DND-41 (cell line): ENCODE data around the gene PTCD3.

Experiments used
- ATAC-seq: fragments of 200-7000 bp; cut with Tn5 transposase; 3 replicates; pipeline ENCODE4 v1.9.1; 2021; ENCODE audit warnings: low read depth; ENCODE audit not compliant: insufficient read depth
- DNase-seq: peaks from one replicate; pipeline ENCODE4 v3.0.0-alpha.2; 2020
- H2AFZ ChIP-seq: 2 replicates; pipeline ENCODE4 v1.6.0; 2012; ENCODE audit warnings: low read depth, low read length
- H3K27ac ChIP-seq: 2 replicates; pipeline ENCODE4 v1.5.1; 2012; ENCODE audit warnings: low read length, inconsistent platforms
- H3K27me3 ChIP-seq: fragments of 200-600 bp; sonication (generic); 2 replicates; pipeline ENCODE4 v1.6.0; 2012; ENCODE audit warnings: low read length, mild to moderate bottlenecking, inconsistent platforms; ENCODE audit not compliant: insufficient read depth, poor library complexity
- H3K36me3 ChIP-seq: 2 replicates; pipeline ENCODE4 v1.5.1; 2012; ENCODE audit warnings: low read length, inconsistent platforms; ENCODE audit not compliant: insufficient read depth
- H3K4me1 ChIP-seq: 2 replicates; pipeline ENCODE4 v1.5.1; 2012; ENCODE audit warnings: mild to moderate bottlenecking, low read length; ENCODE audit not compliant: insufficient read depth
- H3K4me2 ChIP-seq: 2 replicates; pipeline ENCODE4 v1.6.0; 2012; ENCODE audit warnings: mild to moderate bottlenecking, moderate library complexity, low read length, inconsistent platforms; ENCODE audit not compliant: insufficient read depth
- H3K4me3 ChIP-seq, 2 experiments: fragments of 200-600 bp in 1 of 2; shearing (Covaris generic) in 1 of 2; 2 replicates each; pipeline ENCODE4 v1.5.1; 2012 to 2016; ENCODE audit warnings: inconsistent platforms in 2 of 2, low read length in 2 of 2, mild to moderate bottlenecking in 2 of 2, low read depth in 1 of 2, moderate library complexity in 1 of 2
- H3K79me2 ChIP-seq: 2 replicates; pipeline ENCODE4 v1.6.0; 2012; ENCODE audit warnings: low read length, inconsistent platforms; ENCODE audit not compliant: insufficient read depth
- H3K9ac ChIP-seq: 2 replicates; pipeline ENCODE4 v1.6.0; 2012; ENCODE audit warnings: low read depth, mild to moderate bottlenecking, inconsistent platforms, low read length, moderate library complexity
- H3K9me3 ChIP-seq: 2 replicates; pipeline ENCODE4 v1.5.1; 2012; ENCODE audit warnings: low read length, moderate library complexity, mild to moderate bottlenecking, inconsistent platforms; ENCODE audit not compliant: insufficient read depth, severe bottlenecking
- H4K20me1 ChIP-seq: 2 replicates; pipeline ENCODE4 v1.6.0; 2012; ENCODE audit warnings: low read length; ENCODE audit not compliant: insufficient read depth
- CTCF ChIP-seq: IDR thresholded peaks from 2 replicates; pipeline ENCODE4 v1.5.1; 2012; ENCODE audit warnings: borderline replicate concordance, low read length, moderate library complexity, mild to moderate bottlenecking; ENCODE audit not compliant: poor library complexity, severe bottlenecking; ENCODE audit errors: extremely low read depth
- EZH2 ChIP-seq: IDR thresholded peaks from 3 replicates; pipeline ENCODE4 v1.6.1; 2012; ENCODE audit warnings: borderline replicate concordance, low read depth, mild to moderate bottlenecking, moderate library complexity, low read length, inconsistent platforms; ENCODE audit not compliant: severe bottlenecking

PTCD3 gene

GRCh38 chr2:86172610-86173009 is 66.6 kb downstream of the PTCD3 start:
- Histone ChIP-seq H2AFZ (no peak overlapping the region), H3K9ac (no peak overlapping the region), H3K27ac (no peak overlapping the region), H3K9me3 (no peaks in the 10 kb centered on the region), H3K4me2 (no peak overlapping the region), H3K4me3 (no peak overlapping the region), H3K27me3 (no peaks in the 10 kb centered on the region), H3K4me1 (no peaks in the 10 kb centered on the region), H3K79me2 (peaks cover 42% of the 10 kb centered on the region), H4K20me1 (peaks cover 19% of the 10 kb centered on the region), H3K36me3 (peaks cover 97% of the 10 kb centered on the region)
- ATAC-seq (no peak), DNase-seq (no peak)
- TF ChIP-seq EZH2 (no peak), CTCF (no peak)

GRCh38 chr2:86174445-86174844 is 68.4 kb downstream of the PTCD3 start:
- DNase-seq (no peak), ATAC-seq (no peak)
- Histone ChIP-seq H3K27ac (no peak overlapping the region), H2AFZ (no peak overlapping the region), H3K4me3 (no peak overlapping the region), H3K4me1 (no peaks in the 10 kb centered on the region), H3K9ac (no peak overlapping the region), H3K36me3 (peaks cover 96% of the 10 kb centered on the region), H3K27me3 (no peaks in the 10 kb centered on the region), H3K79me2 (peaks cover 56% of the 10 kb centered on the region), H3K9me3 (no peaks in the 10 kb centered on the region), H3K4me2 (no peak overlapping the region), H4K20me1 (peaks cover 21% of the 10 kb centered on the region)
- TF ChIP-seq EZH2 (no peak), CTCF (no peak)

- DNase-seq: no peak
- Histone ChIP-seq H3K27ac (no peak overlapping the region), H3K9ac (no peak overlapping the region), H3K36me3 (peaks cover 91% of the 10 kb centered on the region), H3K4me1 (no peaks in the 10 kb centered on the region), H4K20me1 (peaks cover 25% of the 10 kb centered on the region), H2AFZ (no peak overlapping the region), H3K79me2 (peaks cover 65% of the 10 kb centered on the region), H3K27me3 (no peaks in the 10 kb centered on the region), H3K9me3 (no peaks in the 10 kb centered on the region), H3K4me3 (no peak overlapping the region), H3K4me2 (no peak overlapping the region)
- no peak for ATAC-seq
- TF ChIP-seq CTCF: no peak
- TF ChIP-seq EZH2: no peak
Measured at GRCh38 chr2:86175828-86176227, 69.8 kb downstream of the PTCD3 start.

- peaks cover 88% of the 10 kb centered on the region for H3K36me3 ChIP-seq
- DNase-seq: no peak
Measured at GRCh38 chr2:86176597-86176996, 70.6 kb downstream of the PTCD3 start.

More at GRCh38 chr2:86176597-86176996, 70.6 kb downstream of the PTCD3 start:
- H3K27me3 ChIP-seq: no peaks in the 10 kb centered on the region
- TF ChIP-seq CTCF: no peak
- no peak for TF ChIP-seq EZH2
- H3K4me1 ChIP-seq: no peaks in the 10 kb centered on the region
- H3K79me2 ChIP-seq: peaks cover 72% of the 10 kb centered on the region
- ATAC-seq: no peak
- H3K9me3 ChIP-seq: no peaks in the 10 kb centered on the region
- H3K9ac ChIP-seq: no peak overlapping the region
- H3K27ac ChIP-seq: no peak overlapping the region
- no peak overlapping the region for H3K4me2 ChIP-seq
- H4K20me1 ChIP-seq: peaks cover 30% of the 10 kb centered on the region
- H2AFZ ChIP-seq: no peak overlapping the region
- H3K4me3 ChIP-seq: no peak overlapping the region
